Liver (tissue), 9 donors: ENCODE data around the gene ARHGAP12. TPM values are rescaled to one million over a fixed set of nuclear protein-coding genes. Genes with fewer than 3 reads are reported as not detected.
A peak's percentile ranks its signal among the peaks of the same experiment; 100 is the strongest.

Source experiments
- DNase-seq: peaks from one replicate; pipeline ENCODE4 v3.0.0-alpha.2; 2017; ENCODE audit warnings: low spot score
- H3K27ac ChIP-seq, 2 donors: one replicate each; pipeline ENCODE4 v1.7.0; 2013; ENCODE audit warnings: inconsistent platforms in 2 of 2, low read length in 2 of 2, control low read depth in 1 of 2, low read depth in 1 of 2, mild to moderate bottlenecking in 1 of 2
- H3K27me3 ChIP-seq, 4 donors: one replicate each; pipeline versions ENCODE4 v1.6.1 to v1.7.0; 2013; ENCODE audit warnings: low read length in 3 of 4, inconsistent platforms in 1 of 4, mild to moderate bottlenecking in 1 of 4, moderate library complexity in 1 of 4; ENCODE audit not compliant: control insufficient read depth in 4 of 4, insufficient read depth in 4 of 4
- H3K36me3 ChIP-seq, 4 donors: one replicate each; pipeline versions ENCODE4 v1.6.1 to v1.7.0; 2013; ENCODE audit warnings: low read length in 3 of 4, mild to moderate bottlenecking in 3 of 4, low read depth in 1 of 4, moderate library complexity in 1 of 4; ENCODE audit not compliant: control insufficient read depth in 4 of 4, insufficient read depth in 3 of 4
- H3K4me1 ChIP-seq, 4 donors: one replicate each; pipeline versions ENCODE4 v1.6.1 to v1.7.0; 2013; ENCODE audit warnings: low read length in 3 of 4, mild to moderate bottlenecking in 3 of 4, moderate library complexity in 1 of 4; ENCODE audit not compliant: control insufficient read depth in 4 of 4, insufficient read depth in 4 of 4
- H3K4me3 ChIP-seq, 3 donors: one replicate each; pipeline versions ENCODE4 v1.6.1 to v1.7.0; 2013; ENCODE audit warnings: low read length in 3 of 3, control low read depth in 1 of 3, low read depth in 1 of 3, mild to moderate bottlenecking in 1 of 3
- H3K9ac ChIP-seq, 2 donors: one replicate each; pipeline ENCODE4 v1.7.0; 2013; ENCODE audit warnings: low read length in 2 of 2, mild to moderate bottlenecking in 2 of 2, moderate library complexity in 2 of 2, control low read depth in 1 of 2, low read depth in 1 of 2
- H3K9me3 ChIP-seq, 4 donors: one replicate each; pipeline versions ENCODE4 v1.6.1 to v1.7.0; 2013; ENCODE audit warnings: low read length in 3 of 4; ENCODE audit not compliant: control insufficient read depth in 4 of 4
- EGR1 ChIP-seq, 2 donors: IDR thresholded peaks; 2 replicates each; pipeline ENCODE4 v1.6.1; 2016 to 2018; ENCODE audit warnings: antibody characterized with exemption in 2 of 2, low read depth in 2 of 2
- FOXA2 ChIP-seq: IDR thresholded peaks from 2 replicates; pipeline ENCODE4 v1.6.1; 2016; ENCODE audit warnings: antibody characterized with exemption
- GABPA ChIP-seq, 2 donors: IDR thresholded peaks in 1 of 2; conservative IDR thresholded peaks in 1 of 2; 2 replicates each; pipeline ENCODE4 v1.6.1; 2016; ENCODE audit warnings: antibody characterized with exemption in 2 of 2, mild to moderate bottlenecking in 1 of 2, moderate library complexity in 1 of 2
- HNF4A ChIP-seq, 2 donors: conservative IDR thresholded peaks; 2 replicates each; pipeline ENCODE4 v1.6.1; 2016; ENCODE audit warnings: antibody characterized with exemption in 2 of 2, mild to moderate bottlenecking in 2 of 2
- NR2F2 ChIP-seq: IDR thresholded peaks from 2 replicates; pipeline ENCODE4 v1.6.1; 2016; ENCODE audit warnings: antibody characterized with exemption
- RAD21 ChIP-seq, 2 donors: IDR thresholded peaks; 2 replicates each; pipeline ENCODE4 v1.6.1; 2016; ENCODE audit warnings: antibody characterized with exemption in 2 of 2, mild to moderate bottlenecking in 2 of 2
- RXRA ChIP-seq, 2 donors: IDR thresholded peaks; 2 replicates each; pipeline ENCODE4 v1.6.1; 2017 to 2018; ENCODE audit warnings: antibody characterized with exemption in 2 of 2, mild to moderate bottlenecking in 1 of 2
- SP1 ChIP-seq: IDR thresholded peaks from 2 replicates; pipeline ENCODE4 v1.6.1; 2018; ENCODE audit warnings: antibody characterized with exemption, mild to moderate bottlenecking
- TAF1 ChIP-seq: conservative IDR thresholded peaks from 2 replicates; pipeline ENCODE4 v1.6.1; 2016; ENCODE audit warnings: antibody characterized with exemption, mild to moderate bottlenecking
- YY1 ChIP-seq: IDR thresholded peaks from 2 replicates; pipeline ENCODE4 v1.6.1; 2016; ENCODE audit warnings: antibody characterized with exemption, mild to moderate bottlenecking
- WGBS: extraction: QIAGEN DNeasy Blood & Tissue Kit; methylation state at CpG from one replicate; pipeline ENCODE4 v1.1.7; 2013; 5-methylcytosine and 5-hydroxymethylcytosine counted together
- polyA plus RNA-seq, 2 donors: library from polyadenylated mRNA; stranded (reverse) in 1 of 2; unstranded in 1 of 2; fragments of 200-250 nt in 1 of 2; fragments of >200 nt in 1 of 2; fragmentation: Nextera tagmentation in 1 of 2; extraction: Ambion mirVana in 1 of 2; gene quantifications; one replicate each; pipeline versions ENCODE4 v1.2.1 to v1.2.3, GENCODE V29; 2013 to 2015
- total RNA-seq, 2 donors: library from RNA; depleted of rRNA; stranded (reverse); fragments of >200 nt; gene quantifications; one replicate each; pipeline ENCODE4 v1.2.3, GENCODE V29; 2014
- TF ChIP-seq, protein P1 (sequence below): IDR thresholded peaks from 2 replicates; pipeline ENCODE4 v1.6.1; 2016; ENCODE audit warnings: antibody characterized with exemption
- TF ChIP-seq, protein P2 (sequence below): fragments of 150-350 bp; IDR thresholded peaks from 2 replicates; pipeline ENCODE4 v1.5.1; 2017; ENCODE audit warnings: improper control_type of control experiment, low read depth, low read length; ENCODE audit not compliant: missing input control
- TF ChIP-seq, protein P3 (sequence below): IDR thresholded peaks from 2 replicates; pipeline ENCODE4 v1.6.1; 2016; ENCODE audit warnings: antibody characterized with exemption, mild to moderate bottlenecking
- TF ChIP-seq, protein P4 (sequence below): IDR thresholded peaks from 2 replicates; pipeline ENCODE4 v1.6.1; 2016; ENCODE audit warnings: antibody characterized with exemption
- TF ChIP-seq, protein P5 (sequence below): IDR thresholded peaks from 2 replicates; pipeline ENCODE4 v1.6.1; 2016; ENCODE audit warnings: antibody characterized with exemption
- donor health status: healthy.
- donor health status: healthy.
- donor health status: healthy.
- donor health status: healthy.
- donor health status: healthy.

Gene ARHGAP12
- total and polyA plus RNA-seq, 4 donors = 7.0 to 29.1 (median 12.3) TPM

DNA sequence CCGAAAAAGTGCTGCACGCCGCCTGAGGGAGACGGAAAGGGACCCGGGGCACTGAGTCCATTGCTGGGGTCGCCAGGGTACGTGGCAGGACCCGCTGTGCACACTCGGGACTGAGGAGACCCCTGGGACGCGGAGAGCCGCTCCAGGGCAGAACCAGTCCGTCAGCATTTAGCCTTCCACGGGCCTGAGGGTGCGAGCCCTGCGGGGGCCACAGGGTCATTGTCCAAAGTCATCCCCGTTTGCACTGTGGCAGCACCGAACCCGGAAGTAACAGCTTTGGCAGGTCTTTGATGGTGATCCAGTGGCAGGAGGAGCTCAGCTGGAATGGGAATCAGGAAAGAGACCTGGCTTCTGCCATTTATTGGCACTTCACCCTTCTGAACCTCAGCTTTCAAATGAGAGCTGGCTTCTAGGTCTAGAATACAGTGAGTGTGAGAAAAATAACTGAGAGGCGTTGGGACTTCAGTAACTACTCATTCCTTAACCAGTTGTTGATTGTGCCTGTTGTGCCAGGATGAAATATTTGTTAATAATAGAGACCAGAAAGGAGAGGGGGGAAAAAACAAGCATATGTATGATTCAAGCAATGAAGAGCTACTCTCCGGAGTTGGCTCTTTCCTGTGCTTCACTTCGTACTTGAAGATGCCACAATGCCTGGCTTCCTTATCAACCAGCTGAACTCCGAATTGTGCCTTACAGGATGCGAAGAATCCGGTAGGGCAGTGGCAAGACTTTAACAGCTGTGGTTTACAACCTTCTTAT is 811 bp upstream of the ARHGAP12 start:
- Histone ChIP-seq H3K36me3 (no peaks in the 10 kb centered on the region), H3K27me3 (no peaks in the 10 kb centered on the region), H3K27ac (peak overlapping the region; percentile 96 to 99), H3K9ac (peak overlapping the region; percentile 76 to 94), H3K9me3 (no peaks in the 10 kb centered on the region), H3K4me3 (peak overlapping the region; percentile 85 to 99 (median 97)), H3K4me1 (peaks cover 4 to 35% (median 27%) of the 10 kb centered on the region in 4 donors)
- no peak for TF ChIP-seq FOXA2
- TF ChIP-seq GABPA (IDR thresholded peaks at IDR 0.05 in 1 of 2, conservative IDR thresholded peaks at IDR 0.05 in 1 of 2) = peak in 1 of 2 donors; percentile 55
- TF ChIP-seq RXRA (IDR thresholded peaks at IDR 0.05) = peak; percentile 75 to 83
- TF ChIP-seq, protein P1, sequence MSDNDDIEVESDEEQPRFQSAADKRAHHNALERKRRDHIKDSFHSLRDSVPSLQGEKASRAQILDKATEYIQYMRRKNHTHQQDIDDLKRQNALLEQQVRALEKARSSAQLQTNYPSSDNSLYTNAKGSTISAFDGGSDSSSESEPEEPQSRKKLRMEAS = peak; percentile 14
- TF ChIP-seq, protein P2, sequence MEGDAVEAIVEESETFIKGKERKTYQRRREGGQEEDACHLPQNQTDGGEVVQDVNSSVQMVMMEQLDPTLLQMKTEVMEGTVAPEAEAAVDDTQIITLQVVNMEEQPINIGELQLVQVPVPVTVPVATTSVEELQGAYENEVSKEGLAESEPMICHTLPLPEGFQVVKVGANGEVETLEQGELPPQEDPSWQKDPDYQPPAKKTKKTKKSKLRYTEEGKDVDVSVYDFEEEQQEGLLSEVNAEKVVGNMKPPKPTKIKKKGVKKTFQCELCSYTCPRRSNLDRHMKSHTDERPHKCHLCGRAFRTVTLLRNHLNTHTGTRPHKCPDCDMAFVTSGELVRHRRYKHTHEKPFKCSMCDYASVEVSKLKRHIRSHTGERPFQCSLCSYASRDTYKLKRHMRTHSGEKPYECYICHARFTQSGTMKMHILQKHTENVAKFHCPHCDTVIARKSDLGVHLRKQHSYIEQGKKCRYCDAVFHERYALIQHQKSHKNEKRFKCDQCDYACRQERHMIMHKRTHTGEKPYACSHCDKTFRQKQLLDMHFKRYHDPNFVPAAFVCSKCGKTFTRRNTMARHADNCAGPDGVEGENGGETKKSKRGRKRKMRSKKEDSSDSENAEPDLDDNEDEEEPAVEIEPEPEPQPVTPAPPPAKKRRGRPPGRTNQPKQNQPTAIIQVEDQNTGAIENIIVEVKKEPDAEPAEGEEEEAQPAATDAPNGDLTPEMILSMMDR = peak; percentile 2
- peak; percentile 72 to 76 for TF ChIP-seq HNF4A (conservative IDR thresholded peaks at IDR 0.05)
- TF ChIP-seq, protein P3, sequence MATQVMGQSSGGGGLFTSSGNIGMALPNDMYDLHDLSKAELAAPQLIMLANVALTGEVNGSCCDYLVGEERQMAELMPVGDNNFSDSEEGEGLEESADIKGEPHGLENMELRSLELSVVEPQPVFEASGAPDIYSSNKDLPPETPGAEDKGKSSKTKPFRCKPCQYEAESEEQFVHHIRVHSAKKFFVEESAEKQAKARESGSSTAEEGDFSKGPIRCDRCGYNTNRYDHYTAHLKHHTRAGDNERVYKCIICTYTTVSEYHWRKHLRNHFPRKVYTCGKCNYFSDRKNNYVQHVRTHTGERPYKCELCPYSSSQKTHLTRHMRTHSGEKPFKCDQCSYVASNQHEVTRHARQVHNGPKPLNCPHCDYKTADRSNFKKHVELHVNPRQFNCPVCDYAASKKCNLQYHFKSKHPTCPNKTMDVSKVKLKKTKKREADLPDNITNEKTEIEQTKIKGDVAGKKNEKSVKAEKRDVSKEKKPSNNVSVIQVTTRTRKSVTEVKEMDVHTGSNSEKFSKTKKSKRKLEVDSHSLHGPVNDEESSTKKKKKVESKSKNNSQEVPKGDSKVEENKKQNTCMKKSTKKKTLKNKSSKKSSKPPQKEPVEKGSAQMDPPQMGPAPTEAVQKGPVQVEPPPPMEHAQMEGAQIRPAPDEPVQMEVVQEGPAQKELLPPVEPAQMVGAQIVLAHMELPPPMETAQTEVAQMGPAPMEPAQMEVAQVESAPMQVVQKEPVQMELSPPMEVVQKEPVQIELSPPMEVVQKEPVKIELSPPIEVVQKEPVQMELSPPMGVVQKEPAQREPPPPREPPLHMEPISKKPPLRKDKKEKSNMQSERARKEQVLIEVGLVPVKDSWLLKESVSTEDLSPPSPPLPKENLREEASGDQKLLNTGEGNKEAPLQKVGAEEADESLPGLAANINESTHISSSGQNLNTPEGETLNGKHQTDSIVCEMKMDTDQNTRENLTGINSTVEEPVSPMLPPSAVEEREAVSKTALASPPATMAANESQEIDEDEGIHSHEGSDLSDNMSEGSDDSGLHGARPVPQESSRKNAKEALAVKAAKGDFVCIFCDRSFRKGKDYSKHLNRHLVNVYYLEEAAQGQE = peak; percentile 57
- peak; percentile 89 for TF ChIP-seq YY1
- TF ChIP-seq, protein P4, sequence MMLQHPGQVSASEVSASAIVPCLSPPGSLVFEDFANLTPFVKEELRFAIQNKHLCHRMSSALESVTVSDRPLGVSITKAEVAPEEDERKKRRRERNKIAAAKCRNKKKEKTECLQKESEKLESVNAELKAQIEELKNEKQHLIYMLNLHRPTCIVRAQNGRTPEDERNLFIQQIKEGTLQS = no peak
- TF ChIP-seq RAD21 (IDR thresholded peaks at IDR 0.05) = peak in 1 of 2 donors; percentile 29
- peak; percentile 49 for TF ChIP-seq SP1
- TF ChIP-seq NR2F2 = peak; percentile 33
- TF ChIP-seq, protein P5, sequence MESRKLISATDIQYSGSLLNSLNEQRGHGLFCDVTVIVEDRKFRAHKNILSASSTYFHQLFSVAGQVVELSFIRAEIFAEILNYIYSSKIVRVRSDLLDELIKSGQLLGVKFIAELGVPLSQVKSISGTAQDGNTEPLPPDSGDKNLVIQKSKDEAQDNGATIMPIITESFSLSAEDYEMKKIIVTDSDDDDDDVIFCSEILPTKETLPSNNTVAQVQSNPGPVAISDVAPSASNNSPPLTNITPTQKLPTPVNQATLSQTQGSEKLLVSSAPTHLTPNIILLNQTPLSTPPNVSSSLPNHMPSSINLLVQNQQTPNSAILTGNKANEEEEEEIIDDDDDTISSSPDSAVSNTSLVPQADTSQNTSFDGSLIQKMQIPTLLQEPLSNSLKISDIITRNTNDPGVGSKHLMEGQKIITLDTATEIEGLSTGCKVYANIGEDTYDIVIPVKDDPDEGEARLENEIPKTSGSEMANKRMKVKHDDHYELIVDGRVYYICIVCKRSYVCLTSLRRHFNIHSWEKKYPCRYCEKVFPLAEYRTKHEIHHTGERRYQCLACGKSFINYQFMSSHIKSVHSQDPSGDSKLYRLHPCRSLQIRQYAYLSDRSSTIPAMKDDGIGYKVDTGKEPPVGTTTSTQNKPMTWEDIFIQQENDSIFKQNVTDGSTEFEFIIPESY = no peak
- TF ChIP-seq EGR1 (IDR thresholded peaks at IDR 0.05; ENCODE audit: low read depth in 2 of 2) = peak in 1 of 2 donors; percentile 52
- TF ChIP-seq TAF1 = no peak
- 5% methylated on average over 25 of the region's 25 CpGs for WGBS
- DNase-seq = peak; percentile 63
